GM12891 (cell line): Measurements from ENCODE around the gene CD3D.

Source experiments
- POLR2A ChIP-seq: IDR thresholded peaks from 2 replicates; pipeline ENCODE4 v1.6.1; 2011; ENCODE audit warnings: low read depth, low read length, control low read depth
- POLR2AphosphoS5 ChIP-seq: IDR thresholded peaks from 2 replicates; pipeline ENCODE4 v1.6.1; 2011; ENCODE audit warnings: low read depth, low read length, control low read depth
- SPI1 ChIP-seq: IDR thresholded peaks from 2 replicates; pipeline ENCODE4 v1.6.1; 2011; ENCODE audit warnings: low read depth, low read length, control low read depth
- TAF1 ChIP-seq: IDR thresholded peaks from 2 replicates; pipeline ENCODE4 v1.6.1; 2011; ENCODE audit warnings: low read depth, low read length, control low read depth

DNA sequence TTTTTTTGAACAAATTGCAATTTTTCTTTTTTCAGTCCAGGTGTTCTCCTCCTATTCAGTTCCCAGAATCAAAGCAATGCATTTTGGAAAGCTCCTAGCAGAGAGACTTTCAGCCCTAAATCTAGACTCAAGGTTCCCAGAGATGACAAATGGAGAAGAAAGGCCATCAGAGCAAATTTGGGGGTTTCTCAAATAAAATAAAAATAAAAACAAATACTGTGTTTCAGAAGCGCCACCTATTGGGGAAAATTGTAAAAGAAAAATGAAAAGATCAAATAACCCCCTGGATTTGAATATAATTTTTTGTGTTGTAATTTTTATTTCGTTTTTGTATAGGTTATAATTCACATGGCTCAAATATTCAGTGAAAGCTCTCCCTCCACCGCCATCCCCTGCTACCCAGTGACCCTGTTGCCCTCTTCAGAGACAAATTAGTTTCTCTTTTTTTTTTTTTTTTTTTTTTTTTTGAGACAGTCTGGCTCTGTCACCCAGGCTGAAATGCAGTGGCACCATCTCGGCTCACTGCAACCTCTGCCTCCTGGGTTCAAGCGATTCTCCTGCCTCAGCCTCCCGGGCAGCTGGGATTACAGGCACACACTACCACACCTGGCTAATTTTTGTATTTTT is 10.7 kb upstream of the CD3D start:
- TF ChIP-seq POLR2A (no peak), POLR2AphosphoS5 (no peak), TAF1 (no peak), SPI1 (no peak)
